Anterior cingulate cortex (tissue), 58 donors: ENCODE results near the gene CD86.
A peak's percentile ranks its signal among the peaks of the same experiment; 100 is the strongest.

ENCODE experiments used
- DNase-seq, 58 donors: peaks; one replicate each; lab custom pipeline; 2025; lab: John Stamatoyannopoulos, UW

CD86 gene

DNA sequence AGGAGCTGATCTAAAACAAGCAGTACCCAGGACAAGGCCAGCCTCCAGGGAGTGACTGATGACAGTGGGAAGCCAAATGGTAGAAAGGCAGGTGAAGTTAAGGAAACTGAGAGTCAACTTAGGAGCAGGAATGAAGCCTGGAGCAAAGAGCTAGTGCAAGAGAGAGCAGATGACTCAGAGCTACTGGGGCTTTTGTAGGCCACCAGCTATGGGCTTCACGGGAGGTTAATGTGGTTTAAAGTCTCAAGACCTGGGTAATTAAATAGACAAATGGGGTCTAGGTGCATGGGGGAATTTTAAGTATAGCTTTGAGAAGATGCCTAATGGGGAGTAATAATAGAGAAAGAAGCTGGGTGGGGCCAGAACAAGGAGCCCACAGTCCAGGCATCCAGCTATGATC, 3.1 kb downstream of the CD86 start:
- no peak for DNase-seq

- no peak for DNase-seq
Measured at GRCh38 chr3:122060040-122060698, 5.0 kb downstream of the CD86 start.

DNA sequence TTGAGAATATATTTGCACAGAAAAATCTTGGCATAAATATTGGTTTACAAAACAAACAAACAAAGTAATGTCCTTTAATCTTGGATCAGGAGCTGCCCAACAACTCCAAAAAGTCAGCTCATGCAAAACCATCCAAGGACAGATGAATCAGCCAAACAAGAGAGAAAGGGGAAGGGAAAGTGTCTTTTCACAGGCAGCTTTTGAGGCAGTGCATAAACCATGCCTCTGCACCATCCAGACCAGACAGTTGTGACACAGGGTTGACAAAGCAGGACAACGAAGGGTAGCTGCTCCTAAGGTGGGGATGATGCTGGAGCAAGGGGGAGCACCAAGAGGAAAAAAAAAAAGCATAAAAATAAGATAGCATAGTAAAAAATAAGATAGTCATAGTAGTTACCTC, 8.7 kb downstream of the CD86 start:
- no peak for DNase-seq

- DNase-seq = no peak
Measured at GRCh38 chr3:122064326-122064725, 9.2 kb downstream of the CD86 start.

DNA sequence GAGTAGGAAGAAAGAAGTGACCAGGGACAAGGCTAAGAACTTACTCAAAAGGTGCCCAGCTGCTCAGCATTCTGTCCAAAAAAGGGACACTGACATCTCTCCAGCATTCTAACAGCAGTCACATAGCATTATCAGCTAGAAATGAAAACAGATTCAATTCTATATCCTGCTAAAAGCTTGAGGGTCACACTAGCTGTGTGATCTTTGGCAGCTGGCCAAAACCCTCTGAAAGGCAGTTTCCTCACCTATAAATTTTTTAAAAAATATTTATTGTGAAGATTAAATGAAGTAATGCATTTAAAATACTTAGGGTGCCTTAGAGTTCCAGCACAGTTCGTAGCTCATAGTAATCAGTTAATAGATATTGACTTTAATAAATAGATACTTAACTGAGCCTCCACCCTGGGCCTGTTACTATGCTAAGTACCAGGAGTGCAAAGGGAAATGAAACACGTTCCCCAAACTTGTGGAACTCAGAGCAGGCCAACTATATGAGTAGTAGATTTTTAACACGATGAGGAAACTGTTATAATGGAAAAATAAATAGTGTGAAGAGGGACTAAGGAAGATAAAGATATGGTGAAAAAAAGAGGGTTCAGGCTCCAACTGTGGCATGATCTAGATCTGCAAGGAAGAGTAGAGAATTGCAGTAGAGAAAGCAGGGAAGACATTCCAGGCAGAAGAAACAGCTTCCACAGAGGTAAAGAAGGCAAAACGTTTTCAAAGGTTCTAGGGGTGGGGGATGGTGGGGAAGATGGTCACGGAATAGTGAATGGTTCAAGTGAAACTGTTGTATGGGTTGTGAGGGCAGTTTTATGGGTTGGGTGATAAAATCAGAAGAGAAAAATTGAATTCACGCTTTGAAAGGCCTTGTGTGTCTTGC, 11.4 kb downstream of the CD86 start:
- DNase-seq = no peak

DNA sequence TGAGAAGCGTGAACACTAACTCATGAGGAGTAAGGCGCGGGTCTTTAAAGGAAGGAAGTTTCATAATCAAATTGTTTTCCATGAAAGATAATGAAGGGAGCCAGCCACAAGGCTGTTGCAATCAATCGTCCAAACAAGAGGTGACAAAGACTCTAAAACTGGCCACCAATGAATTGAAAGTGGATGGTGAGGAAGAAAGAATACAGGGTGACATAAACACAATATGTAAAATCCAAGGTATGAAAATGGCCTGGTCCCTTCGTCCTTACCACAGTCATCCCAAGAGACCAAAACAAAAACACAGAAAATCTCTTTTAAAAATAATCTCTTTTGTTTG, 12.0 kb downstream of the CD86 start:
- no peak for DNase-seq

GRCh38 chr3:122067588-122068240, 12.6 kb downstream of the CD86 start:
- DNase-seq = no peak

DNA sequence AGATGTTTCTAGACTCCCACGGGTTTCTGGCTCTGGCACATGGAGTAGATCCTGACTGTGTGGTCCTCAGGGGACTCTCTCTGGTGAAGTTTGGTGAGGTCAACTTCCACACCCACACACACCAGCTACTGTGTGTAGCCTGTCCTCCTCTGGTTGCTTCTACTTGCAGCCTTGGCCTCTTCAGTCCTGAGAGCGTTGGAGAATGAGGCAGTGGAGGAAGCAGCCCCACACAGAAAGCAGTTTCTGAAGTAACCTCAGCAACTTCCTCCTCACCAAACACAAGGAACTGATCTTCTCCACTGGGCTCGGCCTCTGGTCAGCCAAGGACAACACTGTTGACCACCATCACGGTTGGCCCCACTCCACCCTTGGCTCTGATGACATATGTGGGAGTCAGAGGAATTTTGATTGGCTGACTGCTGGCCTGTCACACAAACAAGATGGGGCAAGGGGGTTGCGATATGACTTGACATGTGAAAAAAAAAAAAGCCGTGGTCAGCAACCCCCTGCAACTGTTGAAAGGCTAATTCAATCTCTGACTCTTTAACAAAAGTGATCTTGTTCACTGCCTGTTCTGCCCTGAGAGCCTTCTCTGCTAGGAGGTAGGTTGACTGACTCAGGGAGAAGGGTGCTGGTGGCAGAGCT, 19.6 kb downstream of the CD86 start:
- peak in 3 of 58 donors; percentile 2 to 35 (median 7) for DNase-seq

DNA sequence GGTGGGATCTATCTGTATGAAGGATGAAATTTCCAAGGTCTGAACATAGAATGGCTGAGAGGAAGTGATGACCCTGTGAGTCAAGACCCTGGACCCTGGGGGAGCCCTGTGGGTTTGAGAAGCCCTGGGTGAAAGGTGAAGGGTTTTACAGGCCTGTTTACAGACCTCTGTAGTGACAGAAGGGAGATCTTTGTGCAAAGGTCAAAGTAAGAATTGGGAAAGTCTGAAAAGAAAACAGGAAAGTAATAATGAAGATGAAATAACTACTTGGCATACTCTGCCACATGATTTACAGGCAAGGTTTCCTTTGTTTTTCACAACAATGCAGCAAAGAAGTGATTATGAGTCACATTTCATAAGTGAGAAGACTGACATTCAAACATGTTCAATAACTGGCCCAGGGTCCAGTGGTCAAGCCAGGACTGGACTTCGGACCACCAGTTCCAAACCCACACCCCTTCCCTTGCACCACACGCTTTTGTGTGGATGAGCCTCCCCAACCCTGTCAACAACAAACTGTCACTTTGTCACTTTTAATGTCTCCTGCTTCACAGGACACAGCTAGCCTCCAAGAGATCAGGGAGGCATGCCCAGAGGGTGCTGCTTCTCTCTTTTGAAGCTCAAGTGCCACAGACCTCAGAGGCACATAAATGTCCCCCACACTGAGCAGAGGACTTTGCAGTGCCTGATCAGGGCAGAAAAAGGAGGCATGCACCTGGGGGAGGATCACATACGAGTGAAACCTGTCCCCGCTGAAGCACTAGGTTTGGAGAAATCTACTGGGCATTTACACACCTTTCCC, 21.5 kb downstream of the CD86 start:
- no peak for DNase-seq

DNA sequence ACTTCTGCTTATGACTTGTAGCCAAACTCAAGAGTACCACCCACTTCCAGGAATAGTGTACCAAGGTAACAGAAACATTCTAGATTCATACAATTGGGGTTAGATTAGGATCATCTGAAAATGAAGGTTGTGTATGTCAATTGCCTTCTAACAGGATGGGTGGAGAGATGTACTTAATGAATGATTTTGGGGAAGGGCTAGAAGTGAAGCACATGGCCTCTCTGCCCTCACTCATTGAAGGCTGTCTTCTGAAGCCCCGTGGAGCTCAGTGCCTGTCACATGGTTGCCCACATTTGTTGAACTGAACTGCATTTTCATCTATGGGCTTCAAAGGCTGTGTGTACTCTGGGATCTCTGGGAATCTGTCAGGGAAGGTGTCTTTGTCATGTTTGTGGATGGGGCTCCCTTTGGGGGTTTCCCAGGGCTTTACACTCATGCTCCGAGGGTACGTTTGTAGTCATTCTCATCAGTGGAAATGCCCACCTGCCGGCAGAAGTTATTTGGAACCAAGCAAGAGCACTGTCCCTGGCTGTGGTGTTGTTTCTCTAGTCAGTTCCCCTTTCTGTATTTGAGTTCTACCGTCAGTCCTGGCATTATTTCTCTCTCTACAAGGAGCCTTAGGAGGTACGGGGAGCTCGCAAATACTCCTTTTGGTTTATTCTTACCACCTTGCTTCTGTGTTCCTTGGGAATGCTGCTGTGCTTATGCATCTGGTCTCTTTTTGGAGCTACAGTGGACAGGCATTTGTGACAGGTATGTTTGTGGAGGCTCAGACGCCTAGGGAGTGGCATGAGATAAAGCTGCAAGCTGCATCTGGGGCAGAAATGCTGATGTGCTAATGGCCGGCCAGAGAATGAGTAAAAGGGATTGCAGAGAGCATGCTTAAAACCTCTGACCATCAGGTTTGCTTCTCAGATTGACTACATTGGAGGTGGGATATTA, 22.4 kb downstream of the CD86 start:
- DNase-seq = no peak

DNA sequence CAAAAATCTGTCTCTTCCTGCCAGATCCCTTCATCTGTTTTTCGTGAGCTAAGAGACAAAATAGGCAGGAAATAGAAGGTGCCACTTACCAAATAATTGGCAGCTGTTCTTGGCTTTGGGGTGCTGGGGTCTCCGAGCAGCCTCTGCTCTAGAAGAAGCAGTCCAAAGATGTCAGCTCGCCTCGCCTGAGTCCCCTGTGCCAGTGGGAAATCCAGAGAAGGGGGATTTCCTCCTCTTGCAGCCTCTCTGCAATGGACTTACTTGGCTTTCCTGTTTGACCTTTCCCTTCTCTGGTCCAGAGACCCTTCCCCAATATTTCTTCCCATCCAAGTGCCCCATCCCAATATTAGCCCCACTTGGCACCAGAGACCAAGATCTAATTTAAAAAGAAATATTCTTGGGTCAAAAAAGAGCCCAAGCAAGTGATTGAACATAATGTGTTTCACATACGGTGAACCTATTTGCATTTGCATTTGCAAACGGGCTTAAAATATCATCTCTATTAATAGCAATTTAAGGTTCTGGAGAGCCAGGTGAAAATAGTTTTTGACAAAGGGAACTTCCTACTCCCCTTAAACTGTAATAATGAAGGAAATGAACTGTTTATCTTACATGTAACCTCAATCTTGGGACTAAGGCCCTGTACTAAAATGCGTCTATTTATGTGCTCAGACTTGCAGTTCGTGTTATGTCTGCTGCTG, 23.2 kb downstream of the CD86 start:
- DNase-seq = no peak

- DNase-seq = no peak
Measured at GRCh38 chr3:122079524-122080206, 24.5 kb downstream of the CD86 start.

DNA sequence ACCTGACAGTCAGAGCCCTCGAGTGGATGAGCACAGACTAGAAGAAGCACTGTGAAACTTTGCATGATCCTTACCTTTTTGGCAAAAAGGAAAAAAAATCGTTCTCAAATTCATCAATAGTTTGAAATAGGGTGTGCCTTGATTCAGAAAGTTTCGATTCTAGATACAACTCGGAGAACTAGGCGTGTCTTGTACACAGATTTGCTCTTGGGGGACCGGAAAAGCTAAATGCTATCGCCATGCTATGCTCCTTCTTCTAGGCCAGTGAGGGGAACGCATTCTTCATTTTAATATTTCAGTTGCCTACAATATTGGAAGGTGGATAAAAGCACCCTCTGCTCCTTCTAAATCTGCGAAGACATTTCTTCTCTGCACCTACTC, 25.0 kb downstream of the CD86 start:
- DNase-seq = no peak

- no peak for DNase-seq
Measured at GRCh38 chr3:122081543-122082247, 26.5 kb downstream of the CD86 start.

GRCh38 chr3:122082357-122082756, 27.2 kb downstream of the CD86 start:
- DNase-seq = no peak

DNA sequence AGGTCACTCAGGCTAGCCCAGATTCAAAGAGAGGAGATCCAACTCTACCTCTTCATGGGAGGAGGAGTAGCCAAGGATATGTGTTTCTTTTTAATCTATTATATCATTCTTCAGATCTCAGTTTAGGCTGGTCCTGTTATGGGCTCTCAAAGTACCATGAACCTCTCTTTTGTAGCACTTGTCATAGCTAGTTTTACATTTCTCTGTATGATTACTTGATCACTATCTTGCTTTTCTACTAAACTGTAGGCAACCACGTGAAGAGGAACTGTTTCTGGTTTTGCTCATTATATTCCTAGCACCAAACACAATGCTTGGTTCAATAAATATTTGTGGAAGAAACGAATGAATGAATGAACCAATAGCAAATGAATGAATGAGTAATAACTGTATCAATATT, 29.6 kb downstream of the CD86 start:
- DNase-seq = no peak

DNA sequence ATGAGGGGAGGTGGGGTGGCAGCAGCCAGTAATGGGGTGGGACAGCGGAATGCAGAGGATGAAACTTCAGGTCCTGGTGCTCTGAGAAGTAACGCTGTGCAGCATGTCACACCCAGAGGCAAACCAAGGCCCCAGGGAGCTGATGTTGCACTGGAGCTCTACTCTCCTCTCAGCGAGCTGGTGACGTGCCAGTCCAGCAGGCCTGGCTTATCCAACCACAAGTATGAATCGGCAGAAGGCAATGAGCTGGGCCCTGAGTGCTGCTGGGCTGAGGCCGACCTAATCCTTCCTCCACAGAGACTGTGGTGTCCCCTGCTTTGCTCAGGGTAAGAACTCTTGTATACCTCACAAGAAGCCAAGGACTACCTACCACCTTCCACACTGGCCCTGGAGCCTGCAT, 30.5 kb downstream of the CD86 start:
- no peak for DNase-seq
